ENCODE data around the gene CEBPB.
A peak's percentile ranks its signal among the peaks of the same experiment; 100 is the strongest.
"Not testable (repeated sequence)": the region's sequence is repeated elsewhere in the genome, so short reads cannot be mapped to it uniquely, and the experiment has no call there.

CEBPB gene

DNA sequence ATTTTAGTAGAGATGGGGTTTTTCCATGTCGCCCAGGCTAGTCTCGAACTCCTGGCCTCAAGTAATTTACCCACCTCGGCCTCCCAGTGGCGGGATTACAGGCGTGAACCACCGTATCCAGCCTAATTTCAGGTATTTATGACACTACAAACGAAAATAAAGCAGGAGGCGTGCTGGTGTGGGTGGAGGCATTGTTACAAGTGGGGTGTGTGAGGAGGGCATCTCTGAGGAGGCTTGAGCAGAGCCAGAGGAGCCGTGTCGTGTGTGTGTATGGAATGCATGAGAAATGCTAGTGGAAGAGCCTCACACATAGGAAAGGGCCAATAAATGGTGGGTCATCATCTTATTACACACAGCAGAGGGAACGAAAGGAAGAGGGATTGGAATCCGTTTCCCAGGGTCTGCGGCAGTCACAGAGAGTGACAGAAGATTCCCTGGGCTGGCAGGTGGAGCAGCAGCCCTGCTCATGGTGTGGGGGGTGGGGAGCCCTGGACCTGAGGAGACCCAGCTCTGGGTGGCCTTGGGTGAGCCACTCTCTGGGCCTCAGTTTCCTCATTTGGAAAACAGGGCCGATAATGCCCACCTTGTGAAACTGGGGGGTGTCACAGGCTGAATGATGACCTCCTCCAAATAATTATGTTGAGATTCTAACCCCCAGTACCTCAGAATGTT is 19.9 kb upstream of the CEBPB start:
- no peak for DNase-seq

DNA sequence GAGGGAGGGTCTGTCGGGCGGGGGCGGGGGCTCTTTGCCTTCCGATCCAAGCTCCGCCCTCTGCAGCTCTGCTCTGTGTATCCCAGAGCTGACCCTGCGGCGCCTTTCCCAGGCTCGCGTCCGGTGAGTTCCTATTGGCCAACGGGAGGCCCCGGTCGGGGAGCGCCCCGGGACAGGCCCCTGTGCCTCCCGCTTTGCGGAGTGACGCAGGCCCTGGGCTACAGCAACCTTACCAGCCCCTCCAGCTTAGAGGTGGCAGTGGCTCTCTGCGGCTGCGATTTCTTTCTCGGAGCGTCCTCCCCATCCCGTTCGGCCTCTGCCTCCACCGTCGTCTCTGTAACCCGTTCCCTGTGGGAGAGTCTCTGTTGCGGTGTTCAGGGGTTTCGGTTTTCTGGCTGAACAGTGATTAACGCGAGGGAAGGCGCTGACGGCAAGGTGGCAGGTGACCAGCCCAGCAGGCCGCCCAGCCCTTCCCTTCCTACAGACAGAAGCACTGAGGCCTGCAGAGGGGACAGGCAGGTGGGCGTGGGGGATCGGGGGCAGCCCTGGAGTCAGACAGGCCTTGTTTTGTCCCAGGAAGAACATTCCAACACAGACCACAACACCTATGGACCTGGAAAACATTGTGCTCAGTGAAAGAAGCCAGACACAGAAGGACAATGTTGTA is 18.1 kb upstream of the CEBPB start:
- no peak for DNase-seq

DNA sequence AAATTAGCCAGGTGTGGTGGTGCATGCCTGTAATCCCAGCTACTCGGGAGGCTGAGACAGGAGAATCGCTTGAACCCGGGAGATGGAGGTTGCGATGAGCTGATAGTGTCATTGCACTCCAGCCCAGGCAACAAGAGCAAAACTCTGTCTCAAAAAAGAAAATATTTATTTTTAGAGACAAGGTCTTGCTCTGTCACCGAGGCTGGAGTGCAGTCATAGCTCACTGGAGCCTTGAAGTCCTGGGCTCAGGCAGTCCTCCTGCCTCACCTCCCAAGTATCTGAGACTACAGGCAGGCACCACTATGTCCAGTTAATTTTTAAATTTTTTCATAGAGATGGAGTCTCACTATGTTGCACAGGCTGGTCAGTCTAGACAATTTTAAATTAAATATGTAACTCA is 16.2 kb upstream of the CEBPB start:
- no peak for DNase-seq

DNA sequence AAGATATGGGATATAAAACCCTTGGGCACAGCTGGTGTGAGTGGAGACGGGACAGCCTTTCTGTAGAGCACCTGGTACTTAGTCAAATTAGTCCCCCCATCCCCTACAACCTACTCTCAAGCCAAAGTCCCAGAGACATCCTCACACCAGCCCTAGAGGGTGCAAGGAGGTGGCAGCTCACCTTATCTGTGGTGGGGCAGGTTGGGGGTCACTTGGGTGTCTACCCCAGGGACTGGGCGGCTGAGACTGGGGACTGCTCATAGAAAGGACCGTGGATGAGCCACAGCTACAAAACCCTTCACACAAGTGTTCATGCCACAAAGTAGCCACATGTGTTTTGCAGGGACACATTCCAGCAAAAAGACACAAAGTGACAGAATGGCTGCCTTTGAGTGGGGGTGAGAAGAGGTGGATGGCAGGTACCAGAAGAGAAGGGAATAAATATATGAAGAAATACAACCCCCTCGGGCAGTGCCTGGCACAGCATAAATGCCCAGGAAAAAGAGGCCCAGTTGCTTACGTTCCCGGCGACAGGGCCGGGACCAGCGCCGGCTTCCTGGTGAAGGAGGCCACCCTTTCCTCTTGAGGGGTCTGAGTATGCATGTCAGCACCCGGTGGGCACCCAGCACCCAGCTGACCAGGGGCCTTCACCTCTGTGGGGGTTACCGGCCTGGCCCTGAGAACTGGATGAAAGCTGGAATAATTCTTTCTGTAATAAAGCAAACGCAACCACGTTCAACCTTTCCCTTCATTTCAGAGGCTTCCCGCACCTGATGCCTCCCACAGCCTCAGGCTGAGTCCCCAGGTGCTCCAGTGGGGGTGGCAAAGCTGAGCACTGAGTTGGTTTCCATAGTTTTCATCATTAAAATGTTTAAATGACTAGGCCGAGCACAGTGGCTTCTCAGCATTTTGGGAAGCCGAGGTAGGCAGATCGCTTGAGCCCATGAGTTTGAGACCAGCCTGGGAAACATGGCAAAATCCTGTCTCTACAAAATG is 14.4 kb upstream of the CEBPB start:
- no peak for DNase-seq

DNA sequence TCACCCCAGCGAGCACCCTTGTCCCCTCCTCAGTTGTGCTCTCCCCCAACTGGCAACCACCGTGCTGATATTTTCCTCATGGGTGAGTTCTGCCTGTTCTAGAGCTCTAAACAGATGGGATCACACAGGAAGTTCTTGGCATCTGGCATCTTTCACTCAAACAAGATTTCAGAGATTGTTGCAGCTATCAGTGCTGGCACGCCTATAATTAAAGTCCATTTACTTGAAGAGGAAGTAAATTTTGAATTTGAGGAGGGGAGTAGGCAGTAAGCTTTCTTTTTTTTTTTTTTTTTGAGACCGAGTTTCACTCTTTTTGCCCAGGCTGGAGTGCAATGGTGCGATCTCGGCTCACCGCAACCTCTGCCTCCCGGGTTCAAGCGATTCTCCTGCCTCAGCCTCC is 12.0 kb upstream of the CEBPB start:
- not testable (repeated sequence) for DNase-seq

DNA sequence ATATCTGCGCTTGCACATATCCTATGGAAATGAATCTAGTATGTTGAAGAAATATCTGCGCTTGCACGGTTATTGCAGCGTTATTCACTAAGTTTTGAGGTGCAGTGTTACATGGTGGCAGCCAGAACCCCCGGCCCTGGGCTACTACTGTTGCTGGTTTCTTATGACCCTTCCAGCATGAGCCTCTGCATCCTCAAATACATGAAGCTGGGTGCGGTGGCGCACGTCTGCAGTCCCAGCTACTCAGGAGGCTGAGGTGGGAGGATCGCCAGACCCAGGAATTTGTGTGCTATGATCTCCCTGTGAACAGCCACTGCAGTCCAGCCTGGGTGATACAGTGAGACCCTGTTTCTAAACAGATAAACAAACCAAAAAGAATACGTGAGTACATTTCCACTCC is 9.3 kb upstream of the CEBPB start:
- DNase-seq: no peak

DNA sequence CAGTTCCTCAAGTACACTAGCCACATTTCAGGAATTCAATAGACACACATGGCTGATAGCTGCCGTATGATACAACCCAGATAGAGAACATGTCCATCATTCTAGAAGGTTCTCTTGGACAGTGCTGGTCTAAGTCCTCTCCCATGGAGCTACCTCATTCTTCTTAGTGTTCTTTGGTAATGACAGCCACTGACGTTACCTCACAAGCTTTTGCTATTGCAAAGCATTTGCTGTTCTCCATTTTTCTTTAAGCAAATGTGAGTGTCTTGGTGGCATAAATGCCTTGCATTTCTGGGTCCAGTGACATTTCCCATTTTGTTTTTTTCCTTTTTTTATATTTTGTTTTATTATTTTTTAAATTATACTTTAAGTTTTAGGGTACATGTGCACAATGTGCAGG is 8.3 kb upstream of the CEBPB start:
- no peak for DNase-seq

DNA sequence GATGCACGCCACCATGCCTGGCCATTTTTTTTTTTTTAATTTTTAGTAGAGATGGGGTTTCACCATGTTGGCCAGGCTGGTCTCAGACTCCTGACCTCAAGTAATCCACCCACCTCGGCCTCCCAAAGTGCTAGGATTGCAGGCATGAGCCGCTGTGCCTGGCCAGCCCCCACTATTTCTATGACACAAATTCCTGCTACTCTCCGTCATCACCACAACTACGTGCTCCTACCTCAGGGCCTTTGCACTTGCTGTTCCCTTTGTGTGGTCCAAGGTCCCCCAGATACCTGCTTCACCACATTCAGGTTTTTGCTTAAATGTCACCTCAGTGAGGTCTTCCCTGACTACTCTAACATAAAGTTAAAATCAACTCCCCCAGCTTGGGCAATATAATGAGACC is 5.2 kb upstream of the CEBPB start:
- no peak for DNase-seq

DNA sequence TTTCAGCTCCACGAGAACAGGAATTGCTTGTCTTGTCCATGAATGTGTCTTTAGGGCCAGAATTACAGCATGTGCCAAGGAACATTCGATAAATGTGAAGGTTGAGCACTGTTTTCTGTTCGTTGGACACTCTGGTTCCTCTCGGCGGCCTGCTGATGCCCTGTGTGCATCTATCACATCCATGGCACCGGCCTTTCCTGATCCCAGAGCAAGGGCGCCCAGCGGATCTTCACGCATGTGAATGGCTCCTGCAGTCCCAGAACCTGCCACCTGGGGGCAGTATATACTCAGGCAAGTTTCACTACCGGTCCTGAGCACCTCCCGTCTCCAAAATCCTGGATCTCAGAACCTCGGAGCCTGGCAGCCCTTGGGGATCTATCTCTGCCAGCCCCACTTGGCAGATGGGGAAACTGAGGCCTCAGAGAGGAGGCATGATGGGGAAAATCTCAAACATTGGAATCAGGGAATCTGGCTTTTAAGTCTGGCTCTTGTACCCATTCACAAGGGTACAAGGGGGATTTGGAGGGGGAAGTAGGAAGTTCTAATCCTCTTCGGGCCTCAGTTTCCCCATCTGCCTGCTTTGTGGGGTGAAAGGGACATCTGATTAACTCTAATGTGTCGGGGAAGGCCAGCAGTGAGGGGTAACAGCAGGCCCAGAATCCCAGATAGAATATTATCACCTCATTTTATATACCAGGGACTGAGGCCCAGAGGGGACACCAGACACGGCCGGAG is 4.3 kb upstream of the CEBPB start:
- peak; percentile 91 for DNase-seq

DNA sequence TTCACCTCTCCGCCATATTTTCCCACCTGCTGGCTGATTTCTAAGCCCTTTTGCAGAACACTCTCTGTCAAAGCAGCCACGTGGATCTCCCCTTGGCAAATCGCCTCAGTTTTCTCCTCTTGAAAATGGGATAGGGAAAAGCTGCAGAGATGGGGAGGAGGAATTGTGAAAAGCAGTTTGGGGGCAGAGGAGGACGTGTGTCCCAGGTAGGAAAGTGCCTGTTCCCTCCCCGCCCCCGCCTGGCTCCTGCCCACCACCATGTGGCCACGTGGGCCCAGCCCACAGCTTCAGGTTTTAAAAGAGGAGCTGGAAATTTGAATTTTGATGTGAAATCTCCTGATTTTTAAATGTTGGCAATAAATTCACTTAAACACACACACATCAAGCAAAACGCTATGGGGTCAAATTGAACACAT is 3.6 kb upstream of the CEBPB start:
- DNase-seq: no peak

DNA sequence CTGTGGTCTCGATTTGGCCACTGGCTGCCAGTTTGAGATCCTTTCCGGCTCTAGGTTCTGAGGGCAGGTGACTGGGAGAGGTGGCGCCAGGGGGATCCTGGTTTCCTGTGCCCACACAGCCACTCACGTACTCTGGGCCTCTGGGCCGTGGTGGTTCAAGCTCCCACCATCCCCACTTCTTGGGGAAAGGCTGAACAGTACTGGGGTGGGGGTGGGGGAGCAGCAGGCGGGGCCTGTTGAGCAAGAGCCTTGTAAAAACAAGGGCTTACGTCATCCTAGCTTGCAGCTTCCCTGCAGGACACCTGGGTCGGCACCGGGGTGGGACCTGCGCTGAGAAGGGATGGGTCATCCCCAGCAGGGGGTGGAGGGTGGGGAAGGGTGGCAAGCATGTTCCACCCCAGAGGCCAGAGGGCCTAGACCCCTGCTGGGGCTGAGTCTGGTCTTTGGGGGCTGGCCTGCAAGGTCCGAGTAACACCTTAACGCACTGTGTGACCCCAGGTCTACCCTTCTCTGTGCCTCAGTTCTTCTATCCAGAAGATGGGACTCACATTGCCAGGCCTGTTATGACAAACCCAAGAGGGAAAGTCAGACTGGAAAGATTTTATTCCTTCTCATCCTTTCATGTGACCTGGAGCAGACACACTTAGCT is 3.1 kb upstream of the CEBPB start:
- no peak for DNase-seq

DNA sequence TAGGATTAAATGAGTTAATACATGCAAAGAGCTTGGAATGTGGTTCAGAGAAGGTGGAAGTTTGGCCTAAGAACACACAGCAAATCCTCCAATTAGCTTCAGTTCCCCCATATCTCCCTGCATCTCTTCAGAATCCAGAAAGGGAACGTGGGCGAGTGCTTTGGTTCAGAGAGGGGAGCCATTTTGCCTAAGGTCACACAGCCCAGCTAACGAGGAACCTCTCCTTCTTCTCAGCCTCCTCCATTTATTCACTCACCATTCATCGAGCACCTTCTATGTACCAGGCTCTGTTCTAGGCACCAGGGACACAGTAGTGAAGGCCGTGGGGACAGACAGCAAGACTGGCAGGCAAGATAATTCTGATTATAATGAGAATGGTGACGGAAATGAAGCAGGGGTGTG is 2.3 kb upstream of the CEBPB start:
- no peak for DNase-seq

DNA sequence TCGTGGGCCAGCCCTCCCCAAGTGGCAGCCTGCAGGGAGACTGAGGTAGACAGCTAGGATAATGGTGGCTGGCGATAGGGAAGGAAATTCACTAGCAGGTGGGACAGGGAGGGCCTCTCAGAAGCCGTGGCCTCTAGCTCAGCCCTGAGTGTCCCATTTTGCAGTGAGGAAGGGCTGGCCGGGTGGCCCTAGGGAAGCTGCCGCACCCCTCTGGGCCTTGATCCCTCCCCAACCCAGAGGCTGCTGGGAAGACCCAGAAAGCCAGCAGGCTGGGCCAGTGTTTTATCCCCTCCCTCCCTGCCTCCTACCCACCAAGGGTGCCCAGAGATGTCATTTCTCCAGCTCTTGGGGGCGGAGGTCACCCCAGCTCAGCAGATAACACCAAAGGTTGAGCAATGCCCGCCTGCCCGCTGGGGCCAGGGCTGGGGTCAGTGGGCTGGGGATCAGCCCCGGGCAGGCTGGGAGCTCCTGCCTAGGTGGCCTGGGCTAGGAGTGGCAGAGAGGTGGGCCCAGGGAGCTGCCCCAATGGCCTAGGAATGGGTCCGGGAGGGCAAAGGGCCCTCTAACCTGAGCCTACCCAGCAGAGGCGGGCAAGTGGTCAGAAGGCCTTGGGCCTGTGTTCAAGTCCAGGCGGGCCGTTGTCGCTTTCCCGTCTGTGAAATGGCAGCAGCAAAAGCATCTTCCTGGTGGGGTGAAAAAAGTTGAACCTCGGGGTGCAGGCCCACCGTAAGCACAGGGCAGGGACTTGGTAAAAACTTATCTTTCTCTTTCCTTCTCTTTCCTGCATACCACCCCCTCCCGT is 1.6 kb upstream of the CEBPB start:
- no peak for DNase-seq

DNA sequence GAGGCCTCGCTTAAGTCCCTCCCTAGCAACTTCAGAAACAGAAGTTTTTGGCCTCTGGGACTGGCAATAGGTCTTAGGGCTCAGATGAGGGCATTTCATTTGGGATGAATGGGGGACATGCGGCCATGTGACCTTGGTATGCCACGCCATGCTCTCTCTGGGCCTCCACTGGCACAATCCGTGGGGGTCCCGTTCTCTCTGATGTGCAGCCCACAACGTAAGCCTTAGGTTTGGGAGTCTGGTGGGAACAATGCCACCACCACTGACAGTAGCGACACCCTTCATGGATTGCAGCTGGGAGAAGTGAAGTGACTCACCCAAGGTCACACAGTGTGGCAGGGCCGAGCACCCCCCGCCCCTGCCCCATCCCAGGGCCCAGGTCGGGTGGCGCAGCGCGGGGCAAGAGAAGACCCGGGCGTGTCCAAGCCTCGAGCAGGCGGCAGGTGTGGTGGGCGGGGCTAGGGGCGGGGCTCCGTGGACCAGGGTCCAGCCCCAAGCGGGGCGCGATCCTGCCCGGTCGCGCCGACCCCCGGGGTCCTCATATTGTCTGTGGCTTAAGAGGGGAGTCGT is 864 bp upstream of the CEBPB start:
- DNase-seq: peak; percentile 24

DNA sequence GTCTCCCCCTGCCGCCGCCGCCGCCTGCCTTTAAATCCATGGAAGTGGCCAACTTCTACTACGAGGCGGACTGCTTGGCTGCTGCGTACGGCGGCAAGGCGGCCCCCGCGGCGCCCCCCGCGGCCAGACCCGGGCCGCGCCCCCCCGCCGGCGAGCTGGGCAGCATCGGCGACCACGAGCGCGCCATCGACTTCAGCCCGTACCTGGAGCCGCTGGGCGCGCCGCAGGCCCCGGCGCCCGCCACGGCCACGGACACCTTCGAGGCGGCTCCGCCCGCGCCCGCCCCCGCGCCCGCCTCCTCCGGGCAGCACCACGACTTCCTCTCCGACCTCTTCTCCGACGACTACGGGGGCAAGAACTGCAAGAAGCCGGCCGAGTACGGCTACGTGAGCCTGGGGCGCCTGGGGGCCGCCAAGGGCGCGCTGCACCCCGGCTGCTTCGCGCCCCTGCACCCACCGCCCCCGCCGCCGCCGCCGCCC is 474 bp downstream of the CEBPB start:
- peak; percentile 41 for DNase-seq

DNA sequence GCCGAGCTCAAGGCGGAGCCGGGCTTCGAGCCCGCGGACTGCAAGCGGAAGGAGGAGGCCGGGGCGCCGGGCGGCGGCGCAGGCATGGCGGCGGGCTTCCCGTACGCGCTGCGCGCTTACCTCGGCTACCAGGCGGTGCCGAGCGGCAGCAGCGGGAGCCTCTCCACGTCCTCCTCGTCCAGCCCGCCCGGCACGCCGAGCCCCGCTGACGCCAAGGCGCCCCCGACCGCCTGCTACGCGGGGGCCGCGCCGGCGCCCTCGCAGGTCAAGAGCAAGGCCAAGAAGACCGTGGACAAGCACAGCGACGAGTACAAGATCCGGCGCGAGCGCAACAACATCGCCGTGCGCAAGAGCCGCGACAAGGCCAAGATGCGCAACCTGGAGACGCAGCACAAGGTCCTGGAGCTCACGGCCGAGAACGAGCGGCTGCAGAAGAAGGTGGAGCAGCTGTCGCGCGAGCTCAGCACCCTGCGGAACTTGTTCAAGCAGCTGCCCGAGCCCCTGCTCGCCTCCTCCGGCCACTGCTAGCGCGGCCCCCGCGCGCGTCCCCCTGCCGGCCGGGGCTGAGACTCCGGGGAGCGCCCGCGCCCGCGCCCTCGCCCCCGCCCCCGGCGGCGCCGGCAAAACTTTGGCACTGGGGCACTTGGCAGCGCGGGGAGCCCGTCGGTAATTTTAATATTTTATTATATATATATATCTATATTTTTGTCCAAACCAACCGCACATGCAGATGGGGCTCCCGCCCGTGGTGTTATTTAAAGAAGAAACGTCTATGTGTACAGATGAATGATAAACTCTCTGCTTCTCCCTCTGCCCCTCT is 1.1 kb downstream of the CEBPB start:
- DNase-seq: peak; percentile 41

DNA sequence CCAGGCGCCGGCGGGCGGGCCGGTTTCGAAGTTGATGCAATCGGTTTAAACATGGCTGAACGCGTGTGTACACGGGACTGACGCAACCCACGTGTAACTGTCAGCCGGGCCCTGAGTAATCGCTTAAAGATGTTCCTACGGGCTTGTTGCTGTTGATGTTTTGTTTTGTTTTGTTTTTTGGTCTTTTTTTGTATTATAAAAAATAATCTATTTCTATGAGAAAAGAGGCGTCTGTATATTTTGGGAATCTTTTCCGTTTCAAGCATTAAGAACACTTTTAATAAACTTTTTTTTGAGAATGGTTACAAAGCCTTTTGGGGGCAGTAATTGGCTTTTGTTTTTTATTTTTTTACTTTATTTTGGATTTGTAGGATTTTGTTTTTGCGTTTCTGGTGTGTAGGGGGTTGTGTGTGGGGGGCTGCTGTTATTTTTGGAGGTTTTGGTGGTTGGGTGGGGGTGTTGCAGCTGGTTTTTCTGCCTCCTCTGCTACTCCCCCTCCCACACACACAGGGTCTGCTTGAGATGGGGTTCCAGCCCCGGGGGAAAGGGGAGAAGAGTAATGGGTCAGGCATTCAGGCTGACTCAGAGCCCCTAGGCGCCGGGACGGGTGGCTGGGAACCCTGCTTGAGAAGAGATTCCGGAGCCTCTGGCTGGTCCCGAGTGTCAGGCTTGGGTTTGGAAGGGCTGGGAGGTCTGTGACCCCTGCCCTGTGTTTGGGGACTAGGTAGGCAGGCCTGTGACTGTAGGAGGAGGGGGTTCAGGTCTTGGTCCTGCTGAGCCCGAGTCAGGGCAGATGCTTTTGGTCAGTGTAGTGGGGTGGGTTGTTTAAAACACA is 2.0 kb downstream of the CEBPB start:
- peak; percentile 68 for DNase-seq

DNA sequence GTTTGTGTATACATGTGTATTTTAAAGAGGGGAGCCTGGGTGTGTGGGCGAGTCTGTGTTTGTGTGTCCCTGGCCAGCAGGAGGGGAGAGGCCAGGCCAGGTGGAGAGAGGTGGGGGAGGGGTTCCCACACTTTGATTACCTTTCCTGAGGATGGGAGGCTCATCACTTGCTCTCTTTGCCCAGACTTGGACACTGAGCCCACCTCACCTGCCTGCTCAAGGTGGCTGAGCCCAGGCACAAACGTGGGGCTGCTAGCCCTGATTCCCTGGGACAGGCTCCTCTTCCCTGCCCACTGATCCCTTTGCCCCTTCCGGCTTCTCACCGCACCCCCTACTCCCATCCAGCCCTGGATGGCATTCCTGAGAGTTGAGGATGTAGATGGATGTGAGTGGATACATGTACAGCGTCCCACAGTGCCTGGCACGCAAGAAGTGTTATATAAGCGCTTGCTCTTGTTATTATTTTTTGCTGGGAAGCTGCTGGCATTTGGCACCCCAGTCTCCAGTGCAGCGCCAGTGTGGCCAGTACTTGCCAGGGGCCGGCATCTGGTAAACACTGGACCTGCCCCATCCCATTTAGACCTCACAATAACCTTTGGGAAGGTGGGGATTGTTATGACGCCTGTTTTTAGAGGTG is 2.7 kb downstream of the CEBPB start:
- DNase-seq: no peak
